ENCODE measurements around the gene RPL22L1. TPM values are rescaled to one million over a fixed set of nuclear protein-coding genes. Genes with fewer than 3 reads are reported as not detected.
"Not testable (repeated sequence)": the region's sequence is repeated elsewhere in the genome, so short reads cannot be mapped to it uniquely, and the experiment has no call there.

Gene RPL22L1
- total RNA-seq = 10 to 100 TPM; 27.0 to 29.3 TPM
- long read RNA-seq, partial matches to known transcripts = 0 of 2 reads
- long read RNA-seq, other reads (novel, unspliced or antisense) = 0 of 2 reads

DNA sequence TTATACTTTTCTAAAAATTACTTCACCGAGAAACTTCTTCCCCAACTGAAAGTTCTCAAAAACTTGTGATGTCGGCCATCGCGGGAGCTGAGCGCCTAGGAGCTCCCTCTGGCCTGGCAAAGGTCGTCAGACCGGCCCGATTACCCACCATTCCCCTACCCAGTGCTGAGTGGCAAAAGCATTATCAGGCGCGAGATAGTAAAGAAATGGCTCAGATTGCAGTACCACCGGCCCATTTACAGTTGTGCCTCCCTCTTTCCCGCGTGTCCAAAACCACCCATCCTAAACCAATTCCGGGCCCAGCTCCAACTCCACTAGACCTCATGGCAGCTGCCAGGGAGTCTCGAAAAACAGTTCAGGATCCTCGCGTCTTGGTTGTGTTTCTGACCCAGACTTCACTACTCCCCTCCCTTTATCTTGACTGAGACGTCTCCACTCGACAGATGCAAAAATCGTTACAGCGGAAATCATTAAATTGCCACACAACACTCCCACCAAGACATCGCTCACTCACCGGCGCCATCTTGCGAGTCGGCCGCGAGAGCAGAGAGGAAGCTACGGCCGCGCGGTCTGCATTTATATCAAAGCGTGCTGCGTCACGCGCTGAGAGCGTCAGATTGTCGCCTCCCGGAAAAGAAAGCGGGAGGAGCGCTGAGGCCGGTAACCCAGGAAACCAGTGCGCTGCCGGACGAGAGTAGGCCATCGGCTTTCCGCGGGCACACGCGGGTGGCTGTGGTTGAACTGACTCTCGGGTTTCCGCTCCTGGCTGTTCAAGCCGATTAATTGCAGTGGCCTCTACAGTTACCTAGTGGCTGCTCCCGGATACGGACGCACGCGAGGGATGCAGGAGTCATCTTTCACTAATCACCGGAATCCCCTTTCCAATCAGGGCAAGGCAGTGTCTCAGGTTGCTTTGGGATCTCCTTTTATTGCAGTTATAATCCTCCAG, at the start of gene RPL22L1:
TSS of gene RPL22L1 (minus strand) at position 551 of the 949 bp plus-strand sequence. CDS start at position 523, 28 bp downstream.
- peak; percentile 96 to 97 for DNase-seq
- peak; percentile 97 for ATAC-seq
- intact Hi-C loops (cut with DNase I, micrococcal nuclease) = no loop called here

DNA sequence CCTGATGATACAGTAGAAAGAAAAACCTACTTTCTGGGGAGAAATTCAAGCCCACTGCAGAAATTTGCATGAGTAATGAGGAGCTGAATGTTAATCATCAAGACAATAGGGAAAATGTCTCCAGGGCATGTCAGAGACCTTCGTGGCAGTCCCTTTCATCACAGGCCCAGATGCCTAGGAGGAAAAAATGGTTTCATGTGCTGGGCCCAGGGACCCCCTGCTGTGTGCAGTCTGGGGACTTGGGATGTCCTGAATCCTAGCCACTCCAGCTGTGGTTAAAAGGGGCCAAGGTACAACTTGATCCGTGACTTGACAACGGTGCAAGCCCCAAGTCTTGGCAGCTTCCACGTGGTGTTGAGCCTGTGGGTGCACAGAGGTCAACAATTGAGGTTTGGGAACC, 48.7 kb upstream of the RPL22L1 start:
- ATAC-seq (no peak), DNase-seq (no peak)
- intact Hi-C loops (cut with DNase I, micrococcal nuclease) = no loop called here

DNA sequence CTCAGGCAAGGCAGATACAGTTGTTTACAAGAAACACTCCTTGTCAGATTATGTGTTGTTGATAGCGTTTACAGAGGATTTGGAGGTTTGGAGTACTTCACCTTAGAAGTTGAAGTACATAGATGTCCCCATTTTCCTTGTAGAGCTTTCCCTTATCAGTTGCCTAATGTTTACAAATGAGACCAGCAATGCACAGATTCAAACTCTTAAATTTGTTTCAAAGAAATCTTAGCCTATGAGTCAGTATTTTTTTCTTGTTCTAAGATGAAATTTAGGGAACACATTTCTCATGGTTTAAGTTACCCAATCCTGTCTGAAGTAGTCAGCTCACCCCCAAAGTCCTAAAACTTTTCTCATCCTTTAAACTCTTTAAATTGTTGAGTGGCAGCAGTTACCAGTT, 44.7 kb upstream of the RPL22L1 start:
- ATAC-seq = no peak
- no peak for DNase-seq
- intact Hi-C loops (cut with DNase I, micrococcal nuclease) = no loop called here

DNA sequence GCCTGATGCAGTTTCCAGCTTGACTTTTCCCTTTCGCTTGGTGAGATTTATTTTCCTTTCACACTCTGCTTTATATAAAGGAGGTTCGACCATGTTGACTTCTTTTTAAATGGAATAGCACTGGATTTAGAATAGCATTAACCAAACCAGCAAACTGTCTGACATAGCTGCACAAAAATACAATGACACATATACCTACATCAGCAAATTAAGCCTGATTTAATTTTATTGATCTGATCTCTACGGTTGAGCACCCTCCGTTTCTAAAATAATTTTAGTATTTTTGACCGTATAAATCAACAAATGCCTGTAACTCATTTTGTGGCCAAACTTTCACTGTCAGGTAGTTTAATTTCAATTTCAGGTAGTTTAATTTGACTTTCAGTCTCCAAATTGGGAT, 44.2 kb upstream of the RPL22L1 start:
- DNase-seq (no peak), ATAC-seq (no peak)
- intact Hi-C loops (cut with DNase I, micrococcal nuclease) = no loop called here

DNA sequence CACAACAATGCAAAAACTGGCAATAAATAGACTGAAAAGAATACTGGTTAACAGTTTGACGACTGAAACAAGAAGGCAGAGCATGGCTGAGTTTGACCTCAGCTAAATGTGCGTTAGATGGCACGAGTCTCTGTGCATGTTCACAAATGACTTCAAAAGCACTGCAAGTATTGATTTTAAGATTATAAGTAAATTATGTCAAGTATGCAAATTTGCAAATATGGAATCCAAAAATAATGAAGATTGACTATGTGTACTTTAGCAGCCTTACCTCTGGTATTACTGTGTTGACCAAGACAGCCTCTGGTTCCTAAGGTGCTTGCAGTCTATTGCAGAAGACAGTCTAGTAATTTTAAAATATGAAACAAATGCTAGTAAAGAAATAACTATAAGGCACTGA, 41.1 kb upstream of the RPL22L1 start:
- ATAC-seq (no peak), DNase-seq (no peak)
- intact Hi-C loops (cut with DNase I, micrococcal nuclease) = no loop called here

DNA sequence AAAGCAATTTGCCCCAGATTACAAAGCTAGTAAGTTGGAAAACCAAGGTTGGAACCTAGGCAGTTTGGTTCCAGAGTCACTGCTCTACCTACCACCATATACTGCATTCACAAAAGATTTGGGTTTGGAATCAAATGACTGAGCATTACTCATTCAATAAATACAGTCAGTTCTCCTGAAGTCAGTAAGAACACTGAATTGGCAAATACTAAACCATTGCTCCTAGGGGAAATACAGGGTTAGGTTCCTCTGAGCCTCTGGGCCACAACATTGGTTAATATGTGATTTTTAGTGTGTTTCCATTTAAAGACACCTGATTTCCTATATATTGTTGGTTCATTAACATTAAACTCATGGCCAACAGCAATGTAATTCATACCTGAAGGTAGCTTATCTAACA, 40.5 kb upstream of the RPL22L1 start:
- intact Hi-C loops (cut with DNase I, micrococcal nuclease) = no loop called here
- no peak for ATAC-seq
- no peak for DNase-seq

DNA sequence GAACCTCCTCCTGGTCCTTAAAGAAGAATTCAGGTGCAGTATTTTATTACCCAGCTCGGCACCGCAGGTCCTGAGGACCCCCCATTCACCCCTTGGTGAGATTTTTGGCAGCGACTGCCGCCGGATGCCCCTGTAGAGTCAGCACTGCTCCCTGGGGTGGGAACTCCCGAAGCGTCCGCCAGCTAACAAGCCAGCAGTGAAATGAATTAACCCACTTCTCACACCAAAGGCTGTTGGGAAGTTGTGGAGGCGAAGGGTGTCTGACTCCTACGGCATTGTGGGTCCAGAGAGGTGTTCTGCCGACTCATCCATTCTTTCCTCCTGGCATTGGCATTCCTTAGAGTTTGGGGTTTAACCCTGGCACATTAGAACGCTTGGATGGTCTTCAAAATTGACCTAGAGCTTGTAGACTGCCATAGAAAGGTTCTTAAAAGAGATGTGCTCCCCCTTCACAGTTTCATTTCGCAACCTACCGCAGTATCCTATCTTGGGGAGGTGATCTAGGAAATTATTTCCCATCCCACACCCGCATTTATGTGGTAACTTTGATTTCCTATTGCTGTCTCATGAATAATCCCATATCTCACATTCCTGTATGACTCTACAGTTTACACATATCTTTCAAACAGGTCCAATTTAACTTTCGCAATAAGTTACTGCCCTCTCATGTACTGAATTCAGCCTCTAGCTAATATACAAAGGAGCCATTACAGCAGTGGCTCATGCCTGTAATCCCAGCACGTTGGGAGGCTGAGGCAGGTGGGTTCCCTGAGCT, 39.3 kb upstream of the RPL22L1 start:
- peak in 1 of 2 donors; percentile 16 for DNase-seq
- ATAC-seq = no peak
- intact Hi-C loops (cut with DNase I, micrococcal nuclease) = no loop called here

DNA sequence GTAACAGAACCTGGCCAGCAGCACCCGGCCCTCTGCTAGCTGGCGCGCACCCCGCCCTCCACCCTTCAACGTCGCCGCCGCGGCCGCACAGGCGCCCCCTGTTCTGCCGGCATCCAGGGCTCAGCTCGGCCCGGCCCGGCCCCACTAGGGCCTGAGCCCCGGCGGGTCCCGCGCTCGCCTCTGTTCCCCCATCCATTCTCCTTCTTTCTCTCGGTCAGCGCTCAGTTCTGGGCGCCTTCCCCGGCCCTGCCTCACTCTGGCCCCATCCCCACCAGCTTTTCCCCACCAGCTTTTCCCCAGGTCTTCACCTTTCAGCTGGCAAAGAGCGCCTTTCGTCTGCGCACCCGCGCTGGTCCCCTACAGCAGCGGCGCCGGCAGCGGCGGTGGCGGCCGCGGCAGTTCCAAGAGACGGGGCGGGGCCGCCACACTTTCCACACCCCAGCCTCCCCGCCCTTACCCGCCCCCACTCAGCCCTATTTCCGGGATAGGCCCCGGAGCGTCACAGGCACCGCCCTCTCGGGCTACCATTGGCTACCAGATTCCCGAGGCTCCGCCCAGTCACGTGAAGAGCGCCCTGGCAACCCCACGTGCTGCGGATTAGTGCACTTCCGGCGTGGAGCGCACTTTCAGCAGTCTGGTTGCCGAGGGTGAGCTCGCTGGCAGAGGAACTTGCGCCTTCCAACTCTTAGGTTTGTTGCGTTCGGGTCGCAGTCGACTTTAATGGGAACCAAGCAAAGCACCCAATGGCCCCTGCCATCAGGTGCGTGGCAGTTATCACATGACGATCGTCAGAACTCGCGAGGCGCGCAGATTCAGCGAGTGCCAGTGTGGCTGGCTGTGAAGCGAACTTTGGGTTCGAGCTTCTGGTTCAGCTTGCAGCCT, 38.5 kb upstream of the RPL22L1 start, which contains the start of gene EIF5A2:
TSS of gene EIF5A2 (minus strand) at position 403 of the 882 bp plus-strand sequence. CDS start 831 bp downstream, outside the sequence.
- DNase-seq (peak; percentile 95 to 97), ATAC-seq (peak; percentile 99)
- intact Hi-C loops (cut with DNase I, micrococcal nuclease) = no loop called here

DNA sequence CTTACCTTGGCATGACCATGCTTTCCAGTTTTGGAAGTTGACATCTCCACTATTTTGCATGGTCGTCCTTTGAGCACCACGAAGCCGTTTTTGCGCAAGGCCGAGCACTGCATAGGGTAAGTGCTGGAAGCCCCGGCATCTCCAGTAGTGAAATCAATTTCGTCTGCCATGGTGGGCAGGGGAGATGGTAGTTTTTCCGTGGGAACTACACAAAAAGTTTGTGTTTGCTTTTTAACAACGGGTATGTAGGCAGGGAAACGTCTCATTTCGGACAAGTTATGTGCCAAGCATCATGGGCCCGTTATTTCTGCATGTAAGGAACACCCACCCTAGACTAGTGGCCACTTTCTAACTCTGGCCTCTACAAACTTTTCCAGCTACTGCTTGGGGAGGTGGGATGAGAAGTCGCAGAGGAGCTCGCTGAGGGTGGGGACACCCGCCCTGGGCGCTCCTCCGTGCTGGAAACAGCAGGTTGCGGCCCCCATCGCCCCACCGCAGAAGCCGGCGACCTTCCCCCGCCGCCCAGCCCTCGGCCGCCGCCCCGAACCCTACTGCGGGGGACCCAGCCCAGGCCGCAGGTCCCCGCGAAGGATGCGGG, 37.7 kb upstream of the RPL22L1 start:
- DNase-seq (no peak), ATAC-seq (no peak)
- intact Hi-C loops (cut with DNase I, micrococcal nuclease) = no loop called here

DNA sequence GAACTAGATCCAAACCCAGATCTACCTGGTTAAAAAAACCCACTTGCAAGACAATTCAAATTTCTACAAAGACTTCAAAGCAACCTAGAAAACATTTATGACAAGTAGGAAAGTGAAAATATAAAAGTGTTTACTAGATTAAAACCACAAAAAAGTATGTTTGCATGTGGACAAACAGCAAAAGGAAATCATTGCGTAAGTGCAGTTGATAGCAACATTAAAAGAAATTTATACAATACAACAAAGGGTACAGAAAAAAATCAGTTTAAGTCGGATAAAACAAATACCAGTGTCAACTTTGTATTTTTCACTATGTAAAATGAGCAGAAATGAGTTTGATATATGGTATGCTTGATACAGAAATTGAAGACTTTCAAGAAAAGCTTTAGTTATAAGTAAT, 35.9 kb upstream of the RPL22L1 start:
- DNase-seq (no peak), ATAC-seq (no peak)
- intact Hi-C loops (cut with DNase I, micrococcal nuclease) = no loop called here

DNA sequence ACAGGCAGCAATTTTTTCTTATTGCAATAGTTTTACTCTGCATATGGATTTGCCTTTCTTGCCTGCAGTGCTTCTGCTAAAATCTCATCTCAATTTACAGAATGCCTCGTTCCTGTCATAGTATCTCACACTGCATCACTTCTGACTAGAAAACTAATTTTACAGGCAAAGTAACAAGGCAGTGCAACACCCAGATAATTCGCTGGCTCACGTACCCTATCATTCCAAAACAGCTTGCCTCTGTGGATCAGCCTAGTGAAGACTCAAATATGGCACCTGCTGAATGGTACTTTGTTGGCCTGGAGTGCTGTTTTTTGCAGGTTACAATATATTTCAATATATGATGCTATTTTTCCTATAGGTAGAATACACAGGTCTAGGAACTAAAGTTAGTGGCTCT, 33.1 kb upstream of the RPL22L1 start:
- intact Hi-C loops (cut with DNase I, micrococcal nuclease) = no loop called here
- DNase-seq (no peak), ATAC-seq (no peak)

DNA sequence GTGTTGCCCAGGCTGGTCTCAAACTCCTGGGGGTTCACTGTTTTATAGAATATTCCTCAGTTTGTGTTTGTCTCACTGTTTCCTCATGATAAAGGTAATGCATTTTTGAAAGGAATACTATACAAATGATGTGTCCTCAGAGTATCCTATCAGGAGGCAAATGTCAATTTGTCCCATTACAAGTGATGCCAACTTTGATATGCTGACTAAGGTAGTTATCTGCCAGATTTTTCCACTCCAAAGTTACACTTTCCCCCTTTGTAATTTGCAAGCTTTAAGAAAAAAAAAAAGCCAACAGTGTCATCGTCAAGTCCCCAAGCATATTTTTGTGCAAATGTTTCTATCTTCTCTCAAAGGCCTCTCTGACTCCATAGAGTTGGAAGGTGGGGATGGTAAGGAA, 29.5 kb upstream of the RPL22L1 start:
- DNase-seq (no peak), ATAC-seq (no peak)
- intact Hi-C loops (cut with DNase I, micrococcal nuclease) = no loop called here

DNA sequence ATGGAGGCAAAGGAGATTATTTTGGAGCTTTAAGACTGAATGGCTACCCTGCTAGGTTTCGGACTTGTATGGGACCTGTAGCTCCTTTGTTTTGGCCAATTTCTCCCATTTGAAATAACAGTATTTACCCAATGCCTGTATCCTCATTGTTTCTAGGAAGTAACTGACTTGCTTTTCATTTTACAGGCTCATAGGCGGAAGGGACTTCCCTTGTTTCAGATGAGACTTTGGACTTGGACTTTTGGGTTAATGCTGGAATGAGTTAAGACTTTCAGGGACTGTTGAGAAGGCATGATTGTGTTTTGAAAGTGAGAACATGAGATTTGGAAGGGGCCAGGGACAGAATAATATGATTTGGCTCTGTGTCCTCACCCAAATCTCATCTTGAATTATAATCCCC, 28.0 kb upstream of the RPL22L1 start:
- DNase-seq (no peak), ATAC-seq (peak; percentile 63)
- intact Hi-C loops (cut with DNase I, micrococcal nuclease) = no loop called here

DNA sequence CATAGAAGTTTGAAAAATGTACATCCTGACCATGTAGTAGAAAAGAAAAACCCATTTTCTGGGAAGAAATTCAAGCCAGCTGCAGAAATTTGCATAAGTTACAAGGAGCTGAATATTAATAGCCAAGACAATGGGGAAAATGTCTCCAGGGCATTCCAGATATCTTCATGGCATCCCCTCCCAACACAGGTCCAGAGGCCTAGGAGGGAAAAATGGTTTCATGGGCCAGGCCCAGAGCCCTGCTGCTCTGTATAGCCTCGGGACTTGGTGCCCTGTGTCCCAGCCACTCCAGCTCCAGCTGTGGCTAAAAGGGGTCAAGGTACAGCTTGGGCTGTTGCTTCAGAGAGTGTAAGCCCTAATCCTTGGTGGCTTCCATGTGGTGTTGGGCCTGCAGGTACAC, 27.2 kb upstream of the RPL22L1 start:
- DNase-seq; ATAC-seq; intact Hi-C loops (cut with DNase I, micrococcal nuclease): not testable (repeated sequence)

DNA sequence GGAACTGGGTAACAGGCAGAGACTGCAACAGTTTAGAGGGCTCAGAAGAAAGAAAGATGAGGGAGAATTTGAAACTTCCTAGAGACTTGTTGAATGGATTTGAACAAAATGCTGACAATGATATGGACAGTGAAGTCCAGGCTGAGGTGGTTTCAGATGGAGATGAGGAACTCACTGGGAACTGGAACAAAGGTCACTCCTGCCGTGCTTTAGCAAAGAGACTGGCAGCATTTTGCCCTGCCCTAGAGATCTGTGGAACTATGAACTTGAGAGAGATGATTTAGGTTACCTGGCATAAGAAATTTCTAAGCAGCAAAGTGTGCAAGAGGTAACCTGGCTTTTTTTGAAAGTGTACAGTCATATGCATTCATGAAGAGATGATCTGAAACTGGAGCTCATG, 26.8 kb upstream of the RPL22L1 start:
- no peak for DNase-seq
- intact Hi-C loops (cut with DNase I, micrococcal nuclease) = no loop called here
- peak; percentile 37 for ATAC-seq

DNA sequence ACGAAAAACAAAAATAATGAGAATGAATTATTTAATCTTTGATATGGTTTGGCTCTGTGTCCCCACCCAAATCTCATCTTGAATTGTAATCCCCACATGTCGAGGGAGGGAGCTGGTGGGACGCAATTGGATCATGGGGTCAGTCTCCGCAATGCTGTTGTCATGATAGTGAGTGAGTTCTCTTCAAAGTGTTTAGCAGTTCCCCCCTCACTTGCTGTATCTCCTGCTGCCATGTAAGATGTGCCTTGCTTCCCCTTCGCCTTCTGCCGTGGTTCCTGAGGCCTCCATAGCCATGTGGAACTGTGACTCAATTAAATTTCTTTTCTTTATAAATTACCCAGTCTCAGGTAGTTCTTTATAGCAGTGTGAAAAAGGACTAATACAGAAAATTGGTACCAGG, 26.3 kb upstream of the RPL22L1 start:
- intact Hi-C loops (cut with DNase I, micrococcal nuclease); ATAC-seq; DNase-seq: not testable (repeated sequence)

DNA sequence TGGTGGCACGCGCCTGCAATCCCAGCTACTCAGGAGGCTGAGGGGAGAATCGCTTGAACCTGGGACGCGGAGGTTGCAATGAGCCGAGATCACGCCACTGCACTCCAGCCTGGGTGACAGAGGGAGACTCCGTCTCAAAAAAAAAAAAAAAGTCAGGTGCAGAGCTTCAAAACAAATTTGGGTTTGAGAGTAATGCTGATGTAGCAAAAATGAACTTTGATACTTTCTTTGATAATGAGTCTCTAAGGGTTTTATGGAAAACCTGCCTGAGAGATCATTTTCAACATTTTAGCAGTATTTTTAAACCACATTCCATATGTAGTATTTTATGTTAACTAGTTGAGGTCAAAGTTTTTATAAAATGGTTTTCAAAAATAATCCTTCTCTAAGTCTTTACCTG, 23.9 kb upstream of the RPL22L1 start:
- ATAC-seq (no peak), DNase-seq (no peak)
- intact Hi-C loops (cut with DNase I, micrococcal nuclease) = no loop called here

DNA sequence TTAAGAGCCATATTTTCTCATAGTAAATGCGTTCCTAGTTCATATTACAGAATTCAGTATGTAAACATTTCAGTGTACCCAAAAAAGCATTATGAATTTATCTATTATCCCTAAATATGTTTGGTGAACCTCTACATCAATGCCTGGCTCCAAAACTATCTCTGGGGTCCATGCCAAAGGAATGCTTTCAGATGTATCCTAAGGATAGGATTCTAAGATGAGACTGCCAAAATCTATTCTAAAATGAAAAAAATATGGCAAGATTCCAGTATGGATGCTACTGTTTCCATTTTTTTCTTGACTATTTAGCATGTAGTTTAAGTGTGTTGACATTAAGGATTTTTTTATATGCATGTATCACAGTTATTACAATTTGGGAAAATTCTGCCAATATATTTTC, 19.6 kb upstream of the RPL22L1 start:
- no peak for ATAC-seq
- intact Hi-C loops (cut with DNase I, micrococcal nuclease) = no loop called here
- DNase-seq = no peak
